HG03342 (cell line): Measurements from ENCODE around the gene MMRN2.

Experiments
- ATAC-seq: cut with Tn5 transposase; IDR thresholded peaks from one replicate; pipeline ENCODE4 v1.9.1; 2021; ENCODE audit warnings: mild to moderate bottlenecking, moderate library complexity; ENCODE audit not compliant: unreplicated experiment

The MMRN2 gene

GRCh38 chr10:86969421-86970041 lies 12.1 kb upstream of the MMRN2 start:
- ATAC-seq = no peak

GRCh38 chr10:86968994-86969355 lies 11.6 kb upstream of the MMRN2 start:
- ATAC-seq = no peak

GRCh38 chr10:86968271-86968993 lies 11.0 kb upstream of the MMRN2 start, which contains the start of gene ADIRF:
ADIRF (plus strand) TSS chr10:86968482; CDS start chr10:86968545, 63 bp downstream.
- ATAC-seq = no peak

- no peak for ATAC-seq
These were observed 10.1 kb upstream of the MMRN2 start for GRCh38 chr10:86967481-86967941.

- ATAC-seq = no peak
These were observed 8.7 kb upstream of the MMRN2 start for GRCh38 chr10:86965986-86966654.

- ATAC-seq = no peak
These were observed 7.4 kb upstream of the MMRN2 start for GRCh38 chr10:86964847-86965190.

GRCh38 chr10:86964061-86964846 lies 6.8 kb upstream of the MMRN2 start:
- ATAC-seq = no peak

GRCh38 chr10:86963341-86963919 lies 6.0 kb upstream of the MMRN2 start:
- no peak for ATAC-seq

- ATAC-seq = no peak
These were observed 5.5 kb upstream of the MMRN2 start for GRCh38 chr10:86962981-86963310.

- no peak for ATAC-seq
These were observed 4.9 kb upstream of the MMRN2 start for GRCh38 chr10:86962136-86962980.

- no peak for ATAC-seq
These were observed 4.2 kb upstream of the MMRN2 start for GRCh38 chr10:86961481-86962091.

GRCh38 chr10:86960863-86961434 lies 3.5 kb upstream of the MMRN2 start:
- no peak for ATAC-seq

GRCh38 chr10:86960003-86960862 lies 2.8 kb upstream of the MMRN2 start:
- peak; percentile 66 for ATAC-seq

- no peak for ATAC-seq
These were observed 2.3 kb upstream of the MMRN2 start for GRCh38 chr10:86959737-86960002.

GRCh38 chr10:86958901-86959736 lies 1.7 kb upstream of the MMRN2 start:
- no peak for ATAC-seq

GRCh38 chr10:86958116-86958900 lies 893 bp upstream of the MMRN2 start, which contains the start of gene SNCG:
SNCG (plus strand) TSS chr10:86958599; CDS start chr10:86958698, 99 bp downstream.
- no peak for ATAC-seq
